GM20431 (cell line): ENCODE data around the gene DEGS2.

Experiments used
- in situ Hi-C: fragments of 300-500 bp; cut with MseI, MboI; formaldehyde crosslinking; loops from one replicate; pipeline ENCODE4 v1.15.0; 2020; ENCODE audit warnings: low sequenced_read_pairs; ENCODE audit not compliant: unreplicated experiment

The DEGS2 gene

DNA sequence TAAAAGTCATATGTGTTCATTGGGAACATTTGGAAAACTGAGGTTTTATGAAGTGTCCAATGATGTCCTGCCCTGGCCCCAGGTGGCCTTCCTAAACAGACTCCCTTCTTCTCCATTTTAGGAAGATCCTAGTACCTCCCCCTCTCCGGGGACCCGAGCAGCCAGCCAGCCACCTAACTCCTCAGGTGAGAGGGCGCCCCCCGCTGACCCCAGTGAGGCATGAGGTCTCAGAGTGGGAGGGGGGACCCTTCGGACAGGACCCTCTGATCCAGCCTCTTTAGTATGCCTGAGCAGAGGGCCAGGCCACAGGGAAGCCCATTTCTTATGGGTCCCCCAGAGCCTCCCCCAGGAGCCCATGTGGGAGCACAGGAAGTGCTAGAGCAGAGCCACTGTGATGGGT, 23.7 kb downstream of the DEGS2 start:
- in situ Hi-C loops, result no loop called here

DNA sequence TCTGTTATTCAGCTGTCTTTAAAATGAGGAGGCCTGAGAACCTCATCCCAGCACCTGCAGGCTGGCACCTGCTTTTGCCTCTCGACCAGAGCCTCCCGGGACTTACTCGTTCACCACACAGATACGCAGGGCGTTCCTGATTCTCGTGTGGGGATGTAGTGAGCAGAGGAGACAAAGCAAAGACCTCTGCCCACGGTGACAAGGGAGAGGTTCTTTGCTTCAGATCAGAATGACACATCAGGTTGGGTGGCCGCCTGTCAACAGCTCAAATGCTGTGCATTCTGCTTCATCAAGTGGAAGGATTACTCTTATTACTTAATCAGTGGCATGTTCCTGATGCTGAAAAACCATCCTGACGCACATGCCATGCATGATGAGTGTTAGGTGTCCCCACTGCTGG, 24.4 kb downstream of the DEGS2 start:
- in situ Hi-C loops, result no loop called here

DNA sequence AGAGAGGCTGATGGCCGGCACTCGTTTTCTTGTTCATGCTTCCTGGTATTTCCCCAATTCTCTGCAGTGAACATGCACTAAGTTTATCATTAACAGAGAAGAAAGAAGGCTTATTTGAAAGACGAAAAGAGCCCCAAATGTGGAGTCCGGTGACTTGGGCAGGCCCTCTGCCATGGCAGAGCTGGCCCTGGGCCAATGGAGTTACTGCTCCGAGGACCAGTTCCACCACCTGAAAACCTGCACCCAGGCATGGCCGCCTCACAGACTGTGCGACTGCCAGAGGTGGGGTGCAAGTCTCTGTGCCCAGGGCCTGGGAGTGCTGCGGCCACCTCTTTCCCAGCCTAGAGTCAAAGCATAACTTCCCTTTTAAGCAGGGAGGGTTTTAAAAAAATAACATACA, 24.9 kb downstream of the DEGS2 start:
- in situ Hi-C loops, result no loop called here

DNA sequence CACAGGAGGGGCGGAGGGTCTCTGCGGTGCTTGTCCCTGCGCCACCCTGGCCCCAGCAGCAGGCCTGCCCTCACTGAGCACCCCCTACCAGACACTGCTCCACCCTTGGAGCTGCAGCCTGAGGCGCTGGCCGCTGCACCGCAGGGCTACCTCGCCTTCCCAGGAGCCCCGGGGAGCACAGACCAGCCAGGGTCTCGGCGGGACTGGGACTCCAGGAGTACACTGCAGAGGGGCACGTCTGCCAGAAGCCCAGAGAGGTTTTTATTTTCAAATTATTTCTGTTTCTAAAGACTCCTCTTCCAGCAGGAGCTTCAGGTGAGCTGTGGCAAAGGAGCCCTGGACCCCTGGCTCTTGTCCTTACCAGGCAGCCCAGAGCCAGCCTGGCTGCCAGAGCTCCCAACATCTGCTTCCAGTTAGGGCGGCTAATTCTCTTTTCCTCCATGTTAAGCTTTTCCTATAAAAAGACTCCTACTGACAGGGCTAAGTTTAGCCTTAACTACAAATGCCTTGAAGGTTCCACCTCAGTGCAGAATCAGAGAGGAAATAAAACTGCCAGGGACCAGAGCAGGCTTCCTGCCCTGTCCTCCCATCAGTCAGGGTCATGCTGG, 26.4 kb downstream of the DEGS2 start:
- in situ Hi-C loops, result no loop called here

DNA sequence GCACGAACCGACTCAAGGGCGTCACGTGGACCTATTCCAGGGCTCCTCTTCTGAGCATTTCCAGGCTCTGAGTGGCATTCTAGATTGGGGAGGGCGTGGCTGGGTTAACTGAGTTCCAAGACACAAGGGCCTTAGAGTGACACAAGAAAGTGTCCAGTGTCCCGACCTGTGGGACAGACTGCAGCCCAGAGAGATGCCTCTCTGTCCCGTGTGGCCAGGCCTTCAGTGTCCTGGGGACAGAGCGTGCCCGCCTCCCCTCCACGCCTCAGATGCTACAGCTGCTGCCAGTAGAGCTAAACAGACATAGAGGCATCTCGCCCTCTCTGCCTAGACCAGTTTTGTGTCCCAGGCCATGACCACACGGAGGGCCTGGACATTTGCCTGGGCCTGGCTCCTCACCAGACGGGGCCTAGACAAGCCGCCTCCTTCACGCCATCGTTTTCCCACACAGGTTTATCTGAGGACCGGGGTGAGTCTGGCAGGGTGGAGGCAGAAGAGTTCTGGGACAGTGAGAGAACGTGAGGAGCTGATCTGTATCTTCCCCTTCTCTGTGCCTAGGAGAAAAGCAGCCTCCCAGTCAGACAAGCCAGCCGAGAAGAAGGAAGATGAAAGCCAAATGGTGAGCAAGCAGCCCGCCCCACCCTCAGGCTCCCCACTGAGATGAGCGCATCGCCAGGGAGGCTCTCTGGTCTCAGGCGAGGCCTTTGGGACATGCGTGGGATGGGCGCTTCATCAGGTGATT, 27.1 kb downstream of the DEGS2 start:
- in situ Hi-C loops, result no loop called here

DNA sequence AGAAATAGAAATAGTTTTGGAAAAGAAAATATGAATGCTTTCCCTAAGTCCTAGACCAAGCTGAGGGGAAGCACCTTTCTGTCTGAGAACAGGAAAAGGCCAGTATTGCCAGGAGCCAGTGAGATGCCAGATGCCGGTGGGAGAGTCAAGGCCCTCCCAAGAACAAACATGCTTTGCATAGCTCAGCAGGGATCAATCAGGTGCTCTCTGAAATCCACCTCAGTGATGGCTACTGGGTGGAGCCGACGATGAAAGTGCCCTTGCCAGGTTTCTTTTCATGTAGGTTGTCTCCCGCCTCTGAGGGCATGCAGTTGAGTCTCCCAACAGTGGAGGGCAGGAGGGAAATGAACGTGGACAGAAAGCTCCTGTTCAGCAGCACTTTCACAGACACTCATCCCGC, 28.3 kb downstream of the DEGS2 start:
- in situ Hi-C loops, result no loop called here

DNA sequence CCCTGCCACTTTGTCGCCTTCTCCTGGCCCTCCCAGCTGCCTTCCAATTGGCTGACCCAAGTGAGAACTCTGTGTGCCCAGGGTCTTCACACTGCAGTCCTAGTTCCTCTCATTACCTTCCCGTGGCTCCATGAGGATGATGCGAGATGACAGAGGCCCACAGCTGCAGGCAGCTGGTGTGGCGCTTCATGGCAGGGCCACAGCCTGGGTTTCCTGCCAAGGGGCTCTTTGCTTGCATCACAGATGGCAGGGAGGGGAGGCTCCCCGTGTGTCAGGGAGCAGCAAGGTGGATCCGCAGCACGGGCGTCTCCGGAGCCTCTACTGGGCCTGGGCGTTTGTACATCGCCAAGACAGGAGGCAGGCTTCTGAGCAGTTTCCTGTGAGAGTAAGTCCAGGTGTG, 28.9 kb downstream of the DEGS2 start:
- in situ Hi-C loops, result no loop called here

DNA sequence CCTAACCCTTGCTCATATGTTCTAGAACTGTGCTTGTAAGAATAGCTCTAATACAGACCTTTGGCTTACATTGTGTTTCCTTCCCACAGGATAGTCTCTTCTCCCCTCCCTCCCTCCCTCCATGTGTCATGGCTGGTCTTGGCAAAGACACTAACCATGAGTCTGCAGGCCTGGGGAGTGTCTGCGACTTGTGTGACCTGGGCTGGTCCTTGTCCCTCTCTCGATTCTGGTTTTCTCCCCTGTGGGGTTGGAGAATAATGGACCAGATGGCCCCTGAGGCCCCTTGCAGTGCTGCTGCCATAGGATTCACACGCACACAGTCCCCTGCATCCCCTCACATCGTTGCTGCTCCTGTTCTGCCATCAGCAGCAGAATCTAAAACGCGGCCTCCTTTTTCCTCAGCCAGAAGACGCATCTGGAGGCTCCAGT, 30.3 kb downstream of the DEGS2 start:
- in situ Hi-C loops, result no loop called here

DNA sequence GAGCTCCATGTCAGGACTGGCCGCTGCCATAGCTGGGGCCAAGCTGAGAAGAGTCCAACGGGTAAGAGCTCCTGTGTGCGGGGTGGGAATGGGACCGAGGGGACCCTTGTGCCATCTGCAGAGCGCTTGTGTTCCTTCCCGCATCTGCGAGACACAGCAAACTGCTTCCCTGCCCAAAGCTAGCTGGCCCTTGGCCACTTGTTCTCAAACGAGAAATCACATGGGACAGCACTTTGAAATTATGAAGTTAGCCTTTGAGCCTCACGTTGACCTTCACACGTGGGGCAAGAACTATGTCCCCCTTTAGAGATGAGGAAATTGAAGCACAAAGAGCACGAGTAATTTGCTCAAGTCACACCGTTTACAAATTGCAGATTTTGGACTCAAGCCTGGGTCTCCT, 30.8 kb downstream of the DEGS2 start:
- in situ Hi-C loops, result no loop called here

DNA sequence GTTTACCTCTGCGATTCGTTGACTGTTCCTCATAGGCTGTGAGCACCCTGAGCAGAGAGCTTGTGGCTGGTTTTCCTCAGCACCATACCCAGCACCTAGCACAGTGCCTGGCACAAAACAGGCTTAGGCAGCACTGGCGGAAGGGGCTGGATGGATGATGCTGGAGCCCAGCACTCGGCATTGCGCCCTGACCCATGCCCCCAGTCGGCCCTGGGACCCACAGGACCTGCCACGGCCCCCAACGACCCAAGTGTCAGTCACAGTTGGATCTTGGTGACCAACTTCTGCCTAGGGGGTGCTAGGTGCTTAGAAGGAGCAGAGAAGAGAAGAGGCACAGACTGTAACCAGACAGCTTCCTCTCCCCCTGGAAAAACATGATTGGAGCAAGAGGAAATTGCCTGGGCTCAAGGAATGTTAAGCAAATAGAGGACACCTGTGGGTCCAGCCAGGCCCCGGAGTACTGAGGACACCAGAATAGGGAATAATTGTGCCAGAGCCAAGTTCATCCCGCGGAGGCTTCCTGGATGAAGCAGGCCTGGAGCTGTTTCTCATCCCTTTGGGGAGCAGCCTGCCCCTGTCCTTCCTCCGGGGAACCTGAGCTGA, 31.5 kb downstream of the DEGS2 start:
- in situ Hi-C loops, result no loop called here

DNA sequence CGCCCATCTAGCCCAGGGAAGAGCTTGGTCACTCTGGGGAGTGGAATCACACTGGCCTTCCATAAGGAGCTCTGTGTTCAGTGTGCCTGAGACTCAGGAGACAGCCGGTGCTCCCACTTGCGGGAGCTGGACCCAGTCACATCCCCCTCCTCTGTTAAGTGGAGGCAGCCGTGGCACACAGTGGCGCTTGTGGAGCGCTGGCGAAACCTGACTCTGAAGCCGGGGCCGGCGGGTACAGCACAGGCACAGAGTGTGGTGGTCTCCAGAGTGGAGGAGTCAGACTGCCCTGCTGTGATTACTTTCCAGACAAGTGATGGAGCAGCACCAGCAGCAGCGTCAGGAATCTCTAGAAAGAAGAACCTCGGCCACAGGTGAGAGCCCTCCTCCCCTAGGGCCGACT, 33.0 kb downstream of the DEGS2 start:
- in situ Hi-C loops, result no loop called here

DNA sequence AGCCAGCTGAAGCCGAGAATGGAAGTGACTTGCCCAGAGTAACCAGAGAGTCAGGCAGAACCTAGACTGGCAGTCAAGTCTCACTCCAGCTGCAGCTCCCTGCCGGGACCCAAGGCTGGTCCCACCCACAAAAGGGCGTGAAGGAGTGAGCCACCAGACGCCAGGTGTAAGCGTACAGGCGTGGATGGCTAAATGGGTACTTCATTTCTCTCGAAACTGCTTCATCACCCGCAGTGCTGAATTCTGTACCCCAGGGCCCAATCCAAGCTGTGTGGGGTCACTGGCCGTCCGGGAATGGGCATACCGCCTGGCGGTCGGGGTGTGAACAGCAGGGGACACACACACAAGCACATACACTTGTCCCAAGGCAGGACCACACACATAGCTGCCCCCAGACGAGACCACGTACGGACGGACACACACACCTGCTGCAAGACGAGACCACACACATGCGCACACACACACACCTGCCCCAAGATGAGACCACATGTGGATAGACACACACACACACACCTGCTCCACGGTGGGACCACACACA, 34.8 kb downstream of the DEGS2 start:
- in situ Hi-C loops, result no loop called here

DNA sequence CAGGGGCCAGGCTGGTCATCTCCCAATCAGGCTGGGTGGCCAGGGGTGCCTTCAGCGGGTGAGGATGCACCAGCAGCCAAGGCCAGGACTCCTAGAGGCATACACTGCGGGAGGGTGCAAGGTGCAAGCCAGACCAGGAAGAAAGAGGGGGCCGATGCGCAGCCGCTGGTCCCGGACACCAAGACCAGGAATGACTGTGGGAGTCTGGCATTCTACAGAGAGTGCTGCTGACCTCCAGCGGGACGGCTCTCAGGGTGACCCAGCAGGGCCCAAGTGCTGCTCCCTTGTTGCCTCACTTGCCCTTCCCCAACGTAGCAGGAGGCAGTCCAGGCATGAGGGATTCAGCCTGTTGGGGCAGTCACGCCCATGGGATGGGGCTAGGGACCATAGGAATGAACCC, 35.8 kb downstream of the DEGS2 start:
- in situ Hi-C loops, result no loop called here

DNA sequence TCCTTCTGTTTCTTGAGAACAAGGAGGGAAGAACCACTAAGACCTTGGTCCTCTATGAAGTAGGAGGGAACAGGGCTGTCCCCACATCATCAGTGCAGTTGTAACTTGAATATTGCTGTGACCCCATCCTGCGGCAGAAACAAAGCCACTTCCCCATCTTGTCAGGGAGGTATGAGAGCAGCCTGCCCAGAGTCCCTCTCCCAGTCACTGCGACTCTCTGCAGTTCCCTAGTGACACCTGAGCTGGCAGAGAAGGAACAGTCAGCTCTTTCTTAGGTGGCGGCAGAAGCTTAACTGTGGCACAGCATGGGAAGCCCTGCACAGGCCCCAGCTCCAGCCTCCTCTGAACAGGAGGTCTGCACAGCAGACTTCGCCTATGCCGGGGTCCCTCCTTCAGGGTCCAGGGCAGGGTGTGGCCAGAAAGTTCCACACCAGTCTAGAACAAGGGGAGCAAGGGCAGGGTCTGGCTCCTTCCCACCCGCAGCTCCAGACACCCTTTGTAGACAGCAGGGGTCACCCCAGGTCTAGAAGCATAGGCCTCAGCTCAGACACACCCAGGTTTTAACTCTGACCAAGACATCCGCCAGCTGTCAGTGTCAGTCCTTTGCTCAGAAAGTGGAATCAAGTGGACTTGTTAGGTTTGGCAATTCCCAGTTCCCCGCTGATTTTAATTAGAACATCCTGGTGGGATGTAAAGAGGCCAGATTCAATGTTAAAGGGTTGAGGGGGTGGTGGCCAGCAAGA, 36.8 kb downstream of the DEGS2 start:
- in situ Hi-C loops, result no loop called here

DNA sequence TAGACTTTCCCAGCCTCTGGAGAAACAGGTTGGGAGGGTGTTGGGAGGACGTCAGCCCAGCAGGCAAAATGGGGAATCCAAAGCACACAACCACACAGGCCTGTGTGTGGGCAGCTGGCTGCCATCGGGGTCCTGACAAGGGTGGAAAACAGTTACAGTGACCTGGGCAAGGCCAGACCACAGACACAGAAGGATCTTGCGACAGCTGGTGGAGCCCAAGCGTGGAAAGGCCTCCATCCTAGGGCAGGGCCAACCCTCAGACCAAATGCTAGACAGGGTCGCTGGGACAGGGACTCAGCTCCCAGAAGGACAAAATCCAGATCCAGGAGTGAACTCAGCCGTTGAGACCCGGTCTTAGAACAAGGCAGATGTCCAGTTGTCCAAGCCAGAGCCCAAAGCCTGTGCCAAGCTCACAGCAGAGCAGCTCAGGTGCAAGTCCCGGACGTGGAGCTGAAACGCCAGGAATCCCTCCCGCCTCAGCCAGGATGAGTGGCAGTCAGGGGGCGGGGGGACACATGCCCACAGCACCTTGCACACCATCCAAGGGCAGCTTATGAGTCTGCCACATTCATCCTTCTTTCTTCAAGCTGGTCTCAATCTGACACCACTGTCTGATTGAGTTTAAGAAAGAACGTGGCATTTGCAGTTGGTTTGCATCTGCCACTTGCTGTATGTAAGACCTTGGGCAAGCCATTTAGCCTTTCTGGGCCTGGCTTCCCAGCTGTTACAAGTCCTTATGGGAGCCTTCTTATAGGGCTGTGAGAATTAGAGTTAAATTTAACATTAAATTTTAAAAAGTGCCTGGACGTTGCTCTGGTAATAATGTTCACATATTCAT, 37.6 kb downstream of the DEGS2 start:
- in situ Hi-C loops, result no loop called here

DNA sequence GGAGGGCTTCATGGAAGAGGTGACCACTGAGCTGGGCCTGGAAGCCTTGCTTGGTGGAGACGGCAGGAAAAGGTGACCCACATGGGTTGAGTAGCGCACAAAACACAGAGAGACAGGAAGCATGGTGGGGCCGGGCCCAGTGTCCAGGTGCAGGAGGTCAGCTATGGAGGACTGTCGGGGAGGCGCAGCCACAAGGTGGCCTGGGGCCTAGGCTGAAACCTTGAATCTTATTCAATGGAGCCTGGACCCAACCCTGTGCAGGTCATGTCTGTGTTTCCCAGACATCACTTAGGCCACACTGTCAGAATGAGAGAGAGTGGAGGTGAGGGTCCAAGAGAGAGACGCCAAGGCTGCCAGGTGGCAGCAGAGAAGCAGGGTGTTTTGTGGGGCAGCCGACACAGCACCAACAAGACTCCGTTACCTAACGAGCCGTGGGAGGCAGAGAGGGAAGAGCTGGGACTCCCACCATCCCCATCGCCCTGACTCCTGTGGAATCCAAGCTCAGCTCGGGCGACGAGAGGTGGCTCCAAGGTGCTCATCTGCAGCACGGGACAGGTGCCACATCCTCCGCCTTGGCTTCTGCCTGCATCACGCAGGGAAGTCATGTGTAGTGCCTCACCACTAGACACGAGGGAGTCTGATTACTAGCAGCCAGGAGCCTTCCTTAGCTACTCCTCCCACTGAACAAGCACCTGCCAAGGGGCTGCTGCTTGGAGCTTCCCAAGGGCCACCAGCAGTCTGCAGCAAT, 38.7 kb downstream of the DEGS2 start:
- in situ Hi-C loops, result no loop called here

DNA sequence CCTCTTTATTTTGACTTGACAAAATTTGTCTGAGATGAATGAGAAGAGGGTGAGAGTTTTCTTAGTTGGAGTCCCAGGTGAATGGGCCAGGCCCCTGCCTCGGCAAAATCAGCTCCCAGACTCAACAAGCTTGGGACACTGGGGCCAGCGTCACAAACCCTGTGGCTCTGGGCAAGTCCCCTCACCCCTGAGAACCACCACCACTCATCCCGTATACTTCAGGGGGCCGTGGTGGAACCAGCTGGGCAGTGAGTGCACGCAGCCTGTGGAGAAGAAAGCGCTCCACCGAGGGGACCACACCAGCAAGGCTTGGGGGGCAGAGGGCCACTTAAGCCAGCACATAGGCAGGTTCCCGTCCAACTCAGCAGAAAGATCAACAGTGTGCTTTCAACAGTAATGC, 40.2 kb downstream of the DEGS2 start:
- in situ Hi-C loops, result no loop called here

DNA sequence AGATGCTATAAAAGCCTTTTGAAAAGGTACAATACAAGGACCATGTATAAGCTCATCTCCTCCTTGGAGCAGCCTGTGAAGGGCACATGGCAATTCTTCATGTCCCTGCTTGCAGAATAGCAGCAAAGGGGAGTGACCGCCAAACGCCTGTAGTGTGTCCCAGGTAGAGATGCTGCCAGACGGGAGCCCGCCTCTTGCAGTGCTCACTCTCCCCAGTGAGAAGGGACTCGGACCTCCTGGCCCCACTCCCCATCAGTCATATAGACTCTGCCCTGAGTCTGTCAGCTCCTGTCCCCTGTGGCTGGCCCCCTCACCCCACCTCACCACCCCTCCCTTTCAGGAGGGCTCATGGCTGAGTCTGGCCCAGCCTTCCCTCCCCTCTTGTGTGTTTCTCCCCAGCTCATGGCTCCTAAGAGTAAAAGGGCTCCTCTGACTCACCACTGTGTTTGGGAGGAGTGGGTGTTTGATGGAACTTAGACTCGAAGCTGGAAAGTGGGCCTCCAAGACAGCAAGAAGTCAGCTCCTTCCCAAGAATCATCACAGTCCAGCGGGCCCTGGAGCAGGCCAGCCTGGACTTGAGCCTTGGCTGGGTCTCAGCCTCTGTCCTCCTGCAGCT, 40.9 kb downstream of the DEGS2 start:
- in situ Hi-C loops, result no loop called here
